NCI-H1436 (cell line): Measurements from ENCODE around the gene GPC1.
"Not testable (repeated sequence)": the region's sequence is repeated elsewhere in the genome, so short reads cannot be mapped to it uniquely, and the experiment has no call there.

Experiments used
- DNase-seq: peaks from one replicate; lab custom pipeline; 2025; lab: John Stamatoyannopoulos, UW

Gene GPC1

GRCh38 chr2:240467149-240467642, 31.7 kb downstream of the GPC1 start:
- no peak for DNase-seq

- DNase-seq: no peak
Measured at GRCh38 chr2:240467659-240468302, 32.3 kb downstream of the GPC1 start.

- no peak for DNase-seq
Measured at GRCh38 chr2:240468303-240469238, 33.1 kb downstream of the GPC1 start.

- no peak for DNase-seq
Measured at GRCh38 chr2:240469239-240469636, 33.8 kb downstream of the GPC1 start.

- DNase-seq: no peak
Measured at GRCh38 chr2:240469740-240470139, 34.3 kb downstream of the GPC1 start.

GRCh38 chr2:240472078-240472790, 36.8 kb downstream of the GPC1 start:
- DNase-seq: no peak

- no peak for DNase-seq
Measured at GRCh38 chr2:240473211-240473610, 37.7 kb downstream of the GPC1 start.

- no peak for DNase-seq
Measured at GRCh38 chr2:240477916-240478315, 42.5 kb downstream of the GPC1 start.

GRCh38 chr2:240478346-240479110, 43.1 kb downstream of the GPC1 start:
- DNase-seq: no peak

- no peak for DNase-seq
Measured at GRCh38 chr2:240479111-240479501, 43.6 kb downstream of the GPC1 start.

- DNase-seq: no peak
Measured at GRCh38 chr2:240480834-240481623, 45.6 kb downstream of the GPC1 start.

- DNase-seq: no peak
Measured at GRCh38 chr2:240481720-240482119, 46.3 kb downstream of the GPC1 start.

GRCh38 chr2:240482141-240482540, 46.7 kb downstream of the GPC1 start:
- no peak for DNase-seq

- DNase-seq: no peak
Measured at GRCh38 chr2:240491483-240491882, 56.0 kb downstream of the GPC1 start.

- DNase-seq: no peak
Measured at GRCh38 chr2:240494194-240494793, 58.8 kb downstream of the GPC1 start.

GRCh38 chr2:240494942-240495341, 59.5 kb downstream of the GPC1 start:
- not testable (repeated sequence) for DNase-seq

- DNase-seq: not testable (repeated sequence)
Measured at GRCh38 chr2:240497082-240497481, 61.6 kb downstream of the GPC1 start.

GRCh38 chr2:240498171-240498957, 62.9 kb downstream of the GPC1 start:
- no peak for DNase-seq

- DNase-seq: no peak
Measured at GRCh38 chr2:240498958-240499260, 63.4 kb downstream of the GPC1 start.
